KMS-11 (cell line): ENCODE measurements around the gene EBP.
"Not testable (repeated sequence)": the region's sequence is repeated elsewhere in the genome, so short reads cannot be mapped to it uniquely, and the experiment has no call there.

Experiments used
- H2AFZ ChIP-seq: fragments of 200-600 bp; sonication (generic); 2 replicates; pipeline ENCODE4 v1.6.1; 2016; ENCODE audit warnings: antibody characterized with exemption, mixed run types, low read depth
- H3K27ac ChIP-seq: fragments of 200-600 bp; sonication (generic); 2 replicates; pipeline ENCODE4 v1.6.1; 2016; ENCODE audit warnings: mild to moderate bottlenecking, mixed run types
- H3K27me3 ChIP-seq: fragments of 200-600 bp; sonication (generic); 2 replicates; pipeline ENCODE4 v1.6.1; 2017; ENCODE audit warnings: mild to moderate bottlenecking, low read depth, mixed run types, moderate library complexity; ENCODE audit not compliant: insufficient read depth
- H3K36me3 ChIP-seq: fragments of 200-600 bp; sonication (generic); 2 replicates; pipeline ENCODE4 v1.6.1; 2017; ENCODE audit warnings: mild to moderate bottlenecking, mixed run types; ENCODE audit not compliant: insufficient read depth
- H3K4me1 ChIP-seq: fragments of 200-600 bp; sonication (generic); 2 replicates; pipeline ENCODE4 v1.6.1; 2016; ENCODE audit warnings: mild to moderate bottlenecking, low read depth, mixed run types; ENCODE audit not compliant: poor library complexity, severe bottlenecking
- H3K4me2 ChIP-seq: fragments of 200-600 bp; sonication (generic); 2 replicates; pipeline ENCODE4 v1.7.0; 2016; ENCODE audit warnings: mild to moderate bottlenecking, mixed run types
- H3K4me3 ChIP-seq: fragments of 200-600 bp; sonication (generic); IDR thresholded peaks from 2 replicates; pipeline ENCODE4 v1.6.1; 2017; ENCODE audit warnings: low read depth, low read length, mixed read lengths; ENCODE audit not compliant: insufficient read depth
- H3K79me2 ChIP-seq: fragments of 200-600 bp; sonication (generic); 2 replicates; pipeline ENCODE4 v1.6.1; 2016; ENCODE audit warnings: low read depth, mixed run types; ENCODE audit not compliant: insufficient read depth
- H3K9ac ChIP-seq: fragments of 200-600 bp; sonication (generic); 2 replicates; pipeline ENCODE4 v1.6.1; 2016; ENCODE audit warnings: mild to moderate bottlenecking, mixed run types
- H4K20me1 ChIP-seq: fragments of 200-600 bp; sonication (generic); 2 replicates; pipeline ENCODE4 v1.6.1; 2016; ENCODE audit warnings: mild to moderate bottlenecking, mixed run types; ENCODE audit not compliant: insufficient read depth
- TF ChIP-seq, protein P1 (sequence below): fragments of 200-600 bp; sonication (generic); conservative IDR thresholded peaks from 2 replicates; pipeline ENCODE4 v1.6.1; 2017; ENCODE audit warnings: low read depth, mild to moderate bottlenecking, antibody characterized with exemption, low read length, moderate library complexity, mixed read lengths

Gene EBP

DNA sequence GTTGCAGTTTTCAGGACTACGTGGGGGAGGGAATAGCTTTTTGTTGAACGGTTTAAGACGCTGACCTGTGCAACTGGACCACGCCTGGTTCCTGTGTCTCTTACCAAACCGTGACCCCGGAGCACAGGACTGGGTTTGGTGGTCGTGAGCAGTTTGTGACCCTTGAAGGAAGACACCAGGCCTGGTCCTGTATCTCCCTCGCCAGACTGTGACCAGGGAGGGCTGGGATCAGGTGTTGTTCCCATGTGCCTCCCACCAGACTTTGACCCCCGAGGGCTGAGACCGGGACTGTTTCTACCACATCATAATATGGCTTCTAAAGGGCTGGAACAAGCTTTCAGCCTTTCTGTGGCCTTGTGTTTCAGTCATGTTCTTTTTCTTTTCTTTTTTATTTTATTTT lies 683 bp downstream of the EBP start:
- no peak overlapping the region for H3K4me3 ChIP-seq
- H3K9ac ChIP-seq: peak overlapping the region; percentile 71
- no peaks in the 10 kb centered on the region for H3K36me3 ChIP-seq
- TF ChIP-seq, protein P1, sequence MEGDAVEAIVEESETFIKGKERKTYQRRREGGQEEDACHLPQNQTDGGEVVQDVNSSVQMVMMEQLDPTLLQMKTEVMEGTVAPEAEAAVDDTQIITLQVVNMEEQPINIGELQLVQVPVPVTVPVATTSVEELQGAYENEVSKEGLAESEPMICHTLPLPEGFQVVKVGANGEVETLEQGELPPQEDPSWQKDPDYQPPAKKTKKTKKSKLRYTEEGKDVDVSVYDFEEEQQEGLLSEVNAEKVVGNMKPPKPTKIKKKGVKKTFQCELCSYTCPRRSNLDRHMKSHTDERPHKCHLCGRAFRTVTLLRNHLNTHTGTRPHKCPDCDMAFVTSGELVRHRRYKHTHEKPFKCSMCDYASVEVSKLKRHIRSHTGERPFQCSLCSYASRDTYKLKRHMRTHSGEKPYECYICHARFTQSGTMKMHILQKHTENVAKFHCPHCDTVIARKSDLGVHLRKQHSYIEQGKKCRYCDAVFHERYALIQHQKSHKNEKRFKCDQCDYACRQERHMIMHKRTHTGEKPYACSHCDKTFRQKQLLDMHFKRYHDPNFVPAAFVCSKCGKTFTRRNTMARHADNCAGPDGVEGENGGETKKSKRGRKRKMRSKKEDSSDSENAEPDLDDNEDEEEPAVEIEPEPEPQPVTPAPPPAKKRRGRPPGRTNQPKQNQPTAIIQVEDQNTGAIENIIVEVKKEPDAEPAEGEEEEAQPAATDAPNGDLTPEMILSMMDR: no peak
- peak overlapping the region; percentile 48 for H3K27ac ChIP-seq
- H3K4me1 ChIP-seq: peaks cover 18% of the 10 kb centered on the region
- H2AFZ ChIP-seq: peak overlapping the region; percentile 47; the same call in 1 of the 2 replicates
- peaks cover 24% of the 10 kb centered on the region for H3K79me2 ChIP-seq
- peak overlapping the region; percentile 71 for H3K4me2 ChIP-seq
- H4K20me1 ChIP-seq: no peaks in the 10 kb centered on the region
- H3K27me3 ChIP-seq: no peaks in the 10 kb centered on the region

DNA sequence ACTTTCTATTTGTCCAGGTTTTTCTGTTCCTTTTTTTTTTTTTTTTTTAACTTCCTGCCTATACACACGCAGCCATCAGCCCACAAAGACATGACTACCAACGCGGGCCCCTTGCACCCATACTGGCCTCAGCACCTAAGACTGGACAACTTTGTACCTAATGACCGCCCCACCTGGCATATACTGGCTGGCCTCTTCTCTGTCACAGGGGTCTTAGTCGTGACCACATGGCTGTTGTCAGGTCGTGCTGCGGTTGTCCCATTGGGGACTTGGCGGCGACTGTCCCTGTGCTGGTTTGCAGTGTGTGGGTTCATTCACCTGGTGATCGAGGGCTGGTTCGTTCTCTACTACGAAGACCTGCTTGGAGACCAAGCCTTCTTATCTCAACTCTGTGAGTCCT lies 2.1 kb downstream of the EBP start:
- TF ChIP-seq, protein P1: no peak
- H2AFZ ChIP-seq: no peak overlapping the region
- H4K20me1 ChIP-seq: no peaks in the 10 kb centered on the region
- no peak overlapping the region for H3K9ac ChIP-seq
- H3K27me3 ChIP-seq: no peaks in the 10 kb centered on the region
- no peak overlapping the region for H3K4me2 ChIP-seq
- peaks cover 18% of the 10 kb centered on the region for H3K4me1 ChIP-seq
- H3K27ac ChIP-seq: no peak overlapping the region
- H3K36me3 ChIP-seq: no peaks in the 10 kb centered on the region
- peaks cover 24% of the 10 kb centered on the region for H3K79me2 ChIP-seq
- H3K4me3 ChIP-seq: no peak overlapping the region

DNA sequence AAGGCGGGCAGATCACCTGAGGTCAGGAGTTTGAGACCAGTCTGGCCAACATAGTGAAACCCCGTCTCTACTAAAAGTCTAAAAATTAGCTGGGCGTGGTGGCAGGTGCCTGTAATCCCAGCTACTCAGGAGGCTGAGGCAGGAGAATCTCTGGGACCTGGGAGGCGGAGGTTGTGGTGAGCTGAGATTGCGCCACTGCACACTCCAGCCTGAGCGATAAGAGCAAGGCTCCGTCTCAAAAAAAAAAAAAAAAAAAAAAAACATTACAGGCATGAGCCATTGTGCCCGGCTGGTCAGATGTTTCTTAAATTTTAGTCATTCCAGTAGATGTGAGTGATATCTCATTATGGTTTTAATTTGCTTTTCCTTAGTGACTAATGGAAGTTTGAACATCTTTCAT lies 4.2 kb downstream of the EBP start:
- H3K4me2 ChIP-seq, H3K9ac ChIP-seq, H3K36me3 ChIP-seq, H2AFZ ChIP-seq, H3K27me3 ChIP-seq, H4K20me1 ChIP-seq, H3K27ac ChIP-seq, H3K4me3 ChIP-seq: not testable (repeated sequence)
- Histone ChIP-seq H3K4me1 (peaks cover 18% of the 10 kb centered on the region), H3K79me2 (peaks cover 24% of the 10 kb centered on the region)

DNA sequence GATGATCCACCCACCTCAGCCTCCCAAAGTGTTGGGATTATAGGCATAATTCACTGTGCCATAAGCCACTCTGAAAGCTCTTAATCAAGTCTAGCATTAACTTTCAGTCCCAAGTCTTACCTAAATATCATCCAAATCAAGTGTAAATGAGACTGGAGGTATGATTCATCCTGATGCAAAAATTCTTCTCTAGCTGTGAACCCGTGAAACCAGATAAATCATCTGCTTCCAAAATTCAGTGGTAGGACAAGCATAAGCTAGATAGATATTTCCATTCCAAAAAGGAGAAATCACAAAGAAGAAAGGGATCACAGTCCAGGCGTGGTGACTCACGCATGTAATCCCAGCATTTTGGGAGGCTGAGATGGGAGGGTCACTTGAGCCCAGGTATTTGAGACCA lies 9.1 kb downstream of the EBP start:
- Histone ChIP-seq H3K4me1 (peaks cover 24% of the 10 kb centered on the region), H4K20me1 (no peaks in the 10 kb centered on the region), H3K4me2 (no peak overlapping the region), H3K9ac (no peak overlapping the region), H3K79me2 (0 out of 2 replicates have a peak, but pooled peaks cover under 1% of the 10 kb centered on the region), H3K36me3 (no peaks in the 10 kb centered on the region), H3K27me3 (no peaks in the 10 kb centered on the region), H3K4me3 (no peak overlapping the region), H3K27ac (no peak overlapping the region), H2AFZ (no peak overlapping the region)
- TF ChIP-seq, protein P1: no peak

DNA sequence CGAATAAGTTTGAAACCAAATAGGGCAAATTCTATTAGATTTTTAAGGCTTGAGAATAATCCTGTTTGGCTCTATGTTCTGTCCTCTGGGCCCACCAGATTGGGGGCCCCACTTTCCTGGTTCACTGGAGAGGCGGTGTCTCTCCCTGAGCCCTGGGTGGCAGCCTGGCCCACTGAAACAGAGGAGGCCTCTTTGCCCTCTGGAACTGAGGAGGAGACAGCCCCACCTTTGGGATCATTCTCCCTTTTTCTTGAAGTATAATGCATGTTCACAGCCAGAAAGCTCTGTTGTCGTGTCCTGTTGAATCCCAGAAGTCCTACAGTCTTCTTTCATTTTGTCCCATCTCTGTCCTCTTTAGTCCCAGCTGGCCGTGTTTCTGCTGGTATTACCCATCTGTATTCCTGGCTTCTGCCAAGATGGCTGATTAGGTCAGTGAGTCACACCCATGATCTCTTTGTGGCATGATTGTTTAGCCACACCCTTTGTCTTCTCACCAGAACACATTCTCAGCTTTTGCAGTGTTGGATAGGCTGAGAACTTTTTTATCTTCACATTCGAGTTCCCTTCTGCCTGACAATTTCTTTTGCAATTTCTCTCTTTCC lies 9.9 kb downstream of the EBP start:
- H3K4me1 ChIP-seq: peaks cover 29% of the 10 kb centered on the region
- H3K4me3 ChIP-seq: no peak overlapping the region
- H3K9ac ChIP-seq: no peak overlapping the region
- H3K36me3 ChIP-seq: no peaks in the 10 kb centered on the region
- TF ChIP-seq, protein P1: no peak
- no peaks in the 10 kb centered on the region for H3K79me2 ChIP-seq
- peak overlapping the region; percentile 51; the same call in 1 of the 2 replicates for H3K27ac ChIP-seq
- no peaks in the 10 kb centered on the region for H3K27me3 ChIP-seq
- H2AFZ ChIP-seq: peak overlapping the region; percentile 34
- H3K4me2 ChIP-seq: peak overlapping the region; percentile 25; the same call in 1 of the 2 replicates
- H4K20me1 ChIP-seq: no peaks in the 10 kb centered on the region
